Neural cell (in vitro differentiated cells): ENCODE results near the gene SLC7A6. TPM values are rescaled to one million over a fixed set of nuclear protein-coding genes. Genes with fewer than 3 reads are reported as not detected.
A peak's percentile ranks its signal among the peaks of the same experiment; 100 is the strongest.

ENCODE experiments used
- H2AFZ ChIP-seq: fragments of 200-600, 300-800 bp; sonication (generic), shearing (Covaris generic); 2 replicates; pipeline ENCODE4 v1.6.0; 2014; ENCODE audit warnings: low read depth, mild to moderate bottlenecking, antibody characterized with exemption, low read length, moderate library complexity
- H3F3A ChIP-seq: fragments of 200-600 bp; shearing (Covaris generic); 2 replicates; pipeline ENCODE4 v1.6.1; 2016; ENCODE audit warnings: mild to moderate bottlenecking, moderate library complexity, mixed read lengths, antibody characterized with exemption, low read length; ENCODE audit not compliant: insufficient read depth, poor library complexity, severe bottlenecking
- H3K27ac ChIP-seq: fragments of 200-600, 300-800 bp; sonication (generic), shearing (Covaris generic); 2 replicates; pipeline ENCODE4 v1.5.1; 2014; ENCODE audit warnings: mild to moderate bottlenecking, low read length, moderate library complexity
- H3K27me3 ChIP-seq: fragments of 300-800, 200-600 bp; sonication (generic), shearing (Covaris generic); 2 replicates; pipeline ENCODE4 v1.6.0; 2014; ENCODE audit warnings: mild to moderate bottlenecking, low read depth, low read length, moderate library complexity; ENCODE audit not compliant: insufficient read depth
- H3K36me3 ChIP-seq: fragments of 300-800, 200-600 bp; sonication (generic), shearing (Covaris generic); 2 replicates; pipeline ENCODE4 v1.5.1; 2014; ENCODE audit warnings: mild to moderate bottlenecking, antibody characterized with exemption, low read length, moderate library complexity; ENCODE audit not compliant: insufficient read depth
- H3K4me2 ChIP-seq: fragments of 300-800, 200-600 bp; sonication (generic), shearing (Covaris generic); 2 replicates; pipeline ENCODE4 v1.6.0; 2014; ENCODE audit warnings: mild to moderate bottlenecking, low read length
- H3K4me3 ChIP-seq: fragments of 300-800, 200-600 bp; sonication (generic), shearing (Covaris generic); 2 replicates; pipeline ENCODE4 v1.5.1; 2014; ENCODE audit warnings: mild to moderate bottlenecking, low read length, moderate library complexity
- H3K79me2 ChIP-seq: fragments of 200-600 bp; shearing (Covaris generic); replicated peaks from 2 replicates; pipeline ENCODE4 v1.6.0; 2014; ENCODE audit warnings: mild to moderate bottlenecking, low read length, moderate library complexity; ENCODE audit not compliant: insufficient read depth
- H3K9ac ChIP-seq: fragments of 300-800, 200-600 bp; sonication (generic), shearing (Covaris generic); 2 replicates; pipeline ENCODE4 v1.6.1; 2016; ENCODE audit warnings: mild to moderate bottlenecking, low read length, mixed read lengths
- H3K9me2 ChIP-seq: fragments of 200-600 bp; shearing (Covaris generic); 2 replicates; pipeline ENCODE4 v1.6.1; 2016; ENCODE audit warnings: mild to moderate bottlenecking, low read length, mixed read lengths; ENCODE audit not compliant: insufficient read depth
- H3K9me3 ChIP-seq: fragments of 200-600, 300-800 bp; sonication (generic), shearing (Covaris generic); 2 replicates; pipeline ENCODE4 v1.6.1; 2016; ENCODE audit warnings: mild to moderate bottlenecking, mixed run types, low read length, moderate library complexity, mixed read lengths
- H4K20me1 ChIP-seq: fragments of 200-600 bp; shearing (Covaris generic); 2 replicates; pipeline ENCODE4 v1.6.1; 2016; ENCODE audit warnings: mild to moderate bottlenecking, mixed run types; ENCODE audit not compliant: insufficient read depth
- EP300 ChIP-seq: fragments of 450-650 bp; conservative IDR thresholded peaks from 2 replicates; pipeline ENCODE4 v1.6.1; 2014; ENCODE audit warnings: antibody characterized with exemption, mild to moderate bottlenecking, moderate library complexity; ENCODE audit not compliant: poor library complexity, severe bottlenecking
- EZH2 ChIP-seq: fragments of 200-600, 300-800 bp; shearing (Covaris generic), sonication (generic); IDR thresholded peaks from 2 replicates; pipeline ENCODE4 v1.6.1; 2014; ENCODE audit warnings: antibody characterized with exemption, low read length, borderline replicate concordance, mild to moderate bottlenecking; ENCODE audit not compliant: insufficient read depth, poor library complexity, severe bottlenecking
- MXI1 ChIP-seq: fragments of 450-650 bp; conservative IDR thresholded peaks from 2 replicates; pipeline ENCODE4 v1.6.1; 2014; ENCODE audit warnings: antibody characterized with exemption, mild to moderate bottlenecking; ENCODE audit not compliant: poor library complexity, severe bottlenecking
- RAD21 ChIP-seq: fragments of 450-650 bp; conservative IDR thresholded peaks from 2 replicates; pipeline ENCODE4 v1.6.1; 2014; ENCODE audit warnings: antibody characterized with exemption, mild to moderate bottlenecking, moderate library complexity
- SMC3 ChIP-seq: fragments of 450-650 bp; conservative IDR thresholded peaks from 2 replicates; pipeline ENCODE4 v1.6.1; 2014; ENCODE audit warnings: antibody characterized with exemption, mild to moderate bottlenecking, moderate library complexity; ENCODE audit not compliant: poor library complexity
- TAF1 ChIP-seq: IDR thresholded peaks from 2 replicates; pipeline ENCODE4 v1.6.1; 2012; ENCODE audit warnings: low read depth
- polyA plus RNA-seq: library from polyadenylated mRNA; depleted of rRNA; stranded (reverse); fragments of >200 nt; gene quantifications from 2 replicates; pipeline ENCODE4 v1.2.3, GENCODE V29; 2014
- TF ChIP-seq, protein P1 (sequence below): IDR thresholded peaks from 2 replicates; pipeline ENCODE4 v1.6.1; 2012; ENCODE audit warnings: borderline replicate concordance
- TF ChIP-seq, protein P2 (sequence below): fragments of 450-650 bp; IDR thresholded peaks from 2 replicates; pipeline ENCODE4 v1.5.1; 2014; ENCODE audit warnings: antibody characterized with exemption, mild to moderate bottlenecking, moderate library complexity; ENCODE audit not compliant: poor library complexity, severe bottlenecking

Gene SLC7A6
- polyA plus RNA-seq, 1 donor from 2014 or later, result 39.3 TPM

DNA sequence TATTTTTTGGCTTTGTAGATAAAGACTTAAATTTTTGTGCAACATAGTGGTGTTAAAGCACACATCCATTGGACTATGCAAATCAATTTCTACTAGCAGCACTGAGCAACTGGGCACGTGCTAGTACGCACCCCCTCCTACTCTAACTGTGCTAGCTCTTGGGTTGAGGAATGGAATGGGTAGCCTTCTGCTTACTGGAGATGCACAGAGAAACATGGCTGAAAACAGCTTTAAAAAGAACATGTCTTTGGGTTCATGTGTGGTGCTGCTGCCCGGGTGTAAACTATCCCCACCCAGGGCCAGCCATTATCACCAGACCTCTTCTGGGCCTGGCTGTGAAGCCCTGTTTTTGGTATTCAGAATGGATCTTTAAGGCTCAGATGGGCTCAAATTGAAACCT, 35.7 kb upstream of the SLC7A6 start (continued):
- TF ChIP-seq, protein P1, sequence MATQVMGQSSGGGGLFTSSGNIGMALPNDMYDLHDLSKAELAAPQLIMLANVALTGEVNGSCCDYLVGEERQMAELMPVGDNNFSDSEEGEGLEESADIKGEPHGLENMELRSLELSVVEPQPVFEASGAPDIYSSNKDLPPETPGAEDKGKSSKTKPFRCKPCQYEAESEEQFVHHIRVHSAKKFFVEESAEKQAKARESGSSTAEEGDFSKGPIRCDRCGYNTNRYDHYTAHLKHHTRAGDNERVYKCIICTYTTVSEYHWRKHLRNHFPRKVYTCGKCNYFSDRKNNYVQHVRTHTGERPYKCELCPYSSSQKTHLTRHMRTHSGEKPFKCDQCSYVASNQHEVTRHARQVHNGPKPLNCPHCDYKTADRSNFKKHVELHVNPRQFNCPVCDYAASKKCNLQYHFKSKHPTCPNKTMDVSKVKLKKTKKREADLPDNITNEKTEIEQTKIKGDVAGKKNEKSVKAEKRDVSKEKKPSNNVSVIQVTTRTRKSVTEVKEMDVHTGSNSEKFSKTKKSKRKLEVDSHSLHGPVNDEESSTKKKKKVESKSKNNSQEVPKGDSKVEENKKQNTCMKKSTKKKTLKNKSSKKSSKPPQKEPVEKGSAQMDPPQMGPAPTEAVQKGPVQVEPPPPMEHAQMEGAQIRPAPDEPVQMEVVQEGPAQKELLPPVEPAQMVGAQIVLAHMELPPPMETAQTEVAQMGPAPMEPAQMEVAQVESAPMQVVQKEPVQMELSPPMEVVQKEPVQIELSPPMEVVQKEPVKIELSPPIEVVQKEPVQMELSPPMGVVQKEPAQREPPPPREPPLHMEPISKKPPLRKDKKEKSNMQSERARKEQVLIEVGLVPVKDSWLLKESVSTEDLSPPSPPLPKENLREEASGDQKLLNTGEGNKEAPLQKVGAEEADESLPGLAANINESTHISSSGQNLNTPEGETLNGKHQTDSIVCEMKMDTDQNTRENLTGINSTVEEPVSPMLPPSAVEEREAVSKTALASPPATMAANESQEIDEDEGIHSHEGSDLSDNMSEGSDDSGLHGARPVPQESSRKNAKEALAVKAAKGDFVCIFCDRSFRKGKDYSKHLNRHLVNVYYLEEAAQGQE, result no peak

- Histone ChIP-seq H3K4me2 (no peak overlapping the region), H3K36me3 (no peaks in the 10 kb centered on the region), H4K20me1 (no peaks in the 10 kb centered on the region), H3K79me2 (no peaks in the 10 kb centered on the region), H3K27me3 (peaks cover 13% of the 10 kb centered on the region), H3K4me3 (no peak overlapping the region), H3K9me3 (no peaks in the 10 kb centered on the region), H3K9me2 (no peaks in the 10 kb centered on the region), H2AFZ (no peak overlapping the region), H3K27ac (no peak overlapping the region), H3F3A (no peaks in the 10 kb centered on the region), H3K9ac (no peak overlapping the region)
- TF ChIP-seq MXI1 (no peak), EP300 (no peak), RAD21 (peak; percentile 88), EZH2 (no peak), TAF1 (no peak), SMC3 (peak; percentile 77)
- TF ChIP-seq, protein P2, sequence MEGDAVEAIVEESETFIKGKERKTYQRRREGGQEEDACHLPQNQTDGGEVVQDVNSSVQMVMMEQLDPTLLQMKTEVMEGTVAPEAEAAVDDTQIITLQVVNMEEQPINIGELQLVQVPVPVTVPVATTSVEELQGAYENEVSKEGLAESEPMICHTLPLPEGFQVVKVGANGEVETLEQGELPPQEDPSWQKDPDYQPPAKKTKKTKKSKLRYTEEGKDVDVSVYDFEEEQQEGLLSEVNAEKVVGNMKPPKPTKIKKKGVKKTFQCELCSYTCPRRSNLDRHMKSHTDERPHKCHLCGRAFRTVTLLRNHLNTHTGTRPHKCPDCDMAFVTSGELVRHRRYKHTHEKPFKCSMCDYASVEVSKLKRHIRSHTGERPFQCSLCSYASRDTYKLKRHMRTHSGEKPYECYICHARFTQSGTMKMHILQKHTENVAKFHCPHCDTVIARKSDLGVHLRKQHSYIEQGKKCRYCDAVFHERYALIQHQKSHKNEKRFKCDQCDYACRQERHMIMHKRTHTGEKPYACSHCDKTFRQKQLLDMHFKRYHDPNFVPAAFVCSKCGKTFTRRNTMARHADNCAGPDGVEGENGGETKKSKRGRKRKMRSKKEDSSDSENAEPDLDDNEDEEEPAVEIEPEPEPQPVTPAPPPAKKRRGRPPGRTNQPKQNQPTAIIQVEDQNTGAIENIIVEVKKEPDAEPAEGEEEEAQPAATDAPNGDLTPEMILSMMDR, result peak; percentile 88
- TF ChIP-seq, protein P1, result no peak
These were observed 34.7 kb upstream of the SLC7A6 start for GRCh38 chr16:68229431-68230175.
